NCI-H1092 (cell line): ENCODE measurements around the gene SNRNP35.
"Not testable (repeated sequence)": the region's sequence is repeated elsewhere in the genome, so short reads cannot be mapped to it uniquely, and the experiment has no call there.

Experiments
- DNase-seq: peaks from one replicate; lab custom pipeline; 2025; lab: John Stamatoyannopoulos, UW

Gene SNRNP35

GRCh38 chr12:123489580-123489979 lies 31.6 kb downstream of the SNRNP35 start:
- DNase-seq: no peak

GRCh38 chr12:123490089-123490488 lies 32.1 kb downstream of the SNRNP35 start:
- DNase-seq: no peak

GRCh38 chr12:123491056-123491455 lies 33.1 kb downstream of the SNRNP35 start:
- DNase-seq: no peak

- DNase-seq: no peak
These were observed 33.5 kb downstream of the SNRNP35 start for GRCh38 chr12:123491481-123491880.

- DNase-seq: not testable (repeated sequence)
These were observed 34.5 kb downstream of the SNRNP35 start for GRCh38 chr12:123492339-123493039.

- no peak for DNase-seq
These were observed 36.3 kb downstream of the SNRNP35 start for GRCh38 chr12:123494124-123494851.

GRCh38 chr12:123497065-123497464 lies 39.1 kb downstream of the SNRNP35 start:
- DNase-seq: no peak

- no peak for DNase-seq
These were observed 40.3 kb downstream of the SNRNP35 start for GRCh38 chr12:123498126-123498825.

- no peak for DNase-seq
These were observed 41.4 kb downstream of the SNRNP35 start for GRCh38 chr12:123499332-123499731.

- no peak for DNase-seq
These were observed 44.3 kb downstream of the SNRNP35 start for GRCh38 chr12:123502163-123502704.

GRCh38 chr12:123506059-123506842 lies 48.3 kb downstream of the SNRNP35 start:
- no peak for DNase-seq

GRCh38 chr12:123506843-123507236 lies 48.9 kb downstream of the SNRNP35 start:
- no peak for DNase-seq

GRCh38 chr12:123512838-123513665 lies 55.1 kb downstream of the SNRNP35 start:
- DNase-seq: no peak

- DNase-seq: no peak
These were observed 55.9 kb downstream of the SNRNP35 start for GRCh38 chr12:123513805-123514204.

- not testable (repeated sequence) for DNase-seq
These were observed 56.8 kb downstream of the SNRNP35 start for GRCh38 chr12:123514582-123515221.

GRCh38 chr12:123516216-123516780 lies 58.4 kb downstream of the SNRNP35 start:
- DNase-seq: no peak
